ENCODE measurements around the gene FARS2. TPM values are rescaled to one million over a fixed set of nuclear protein-coding genes. Genes with fewer than 3 reads are reported as not detected.

The FARS2 gene
- total RNA-seq, 1 experiment from 2014 or later, result 13.8 TPM

DNA sequence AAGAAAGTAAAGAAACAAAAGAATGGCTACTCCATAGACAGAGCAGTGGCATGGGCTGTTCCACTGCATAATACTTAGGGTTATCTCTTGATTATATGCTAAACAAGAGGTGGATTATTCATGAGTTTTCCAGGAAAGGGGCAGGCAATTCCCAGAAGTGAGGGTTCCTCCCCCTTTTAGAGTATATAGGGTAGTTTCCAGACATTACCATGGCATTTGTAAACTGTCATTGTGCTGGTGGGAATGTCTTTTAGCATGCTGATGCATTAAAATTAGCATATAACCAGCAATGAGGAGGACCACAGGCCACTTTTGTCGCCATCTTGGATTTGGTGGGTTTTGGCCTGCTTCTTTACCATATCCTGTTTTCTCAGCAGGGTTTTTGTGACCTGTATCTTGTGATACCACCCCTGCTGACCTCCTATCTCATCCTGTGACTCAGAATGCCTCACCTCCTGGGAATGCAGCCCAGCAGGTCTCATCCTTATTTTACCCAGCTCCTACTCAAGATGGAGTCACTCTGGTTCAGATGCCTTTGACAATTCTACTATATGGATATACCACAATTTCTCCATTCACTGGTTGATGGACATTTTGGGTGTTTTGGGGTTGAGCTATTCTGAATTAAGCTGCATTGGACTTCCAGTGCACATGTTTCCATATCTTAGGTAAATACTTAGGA, 280.6 kb downstream of the FARS2 start:
- TF ChIP-seq EGR1 (IDR thresholded peaks at IDR 0.05; ENCODE audit: low read depth) (no peak), SRF (IDR thresholded peaks at IDR 0.05; ENCODE audit: low read depth) (peak; percentile 67), SIN3A (IDR thresholded peaks at IDR 0.05; ENCODE audit: low read depth) (0 out of 2 replicates have a peak, but pooled peaks have one; percentile 60), SP1 (IDR thresholded peaks at IDR 0.05; ENCODE audit: low read depth) (peak; percentile 87), FOSL1 (IDR thresholded peaks at IDR 0.05; ENCODE audit: low read depth) (peak; percentile 98), JUND (IDR thresholded peaks at IDR 0.05) (peak; percentile 91), YY1 (IDR thresholded peaks at IDR 0.05; ENCODE audit: extremely low read depth, insufficient replicate concordance, low read depth, low read length) (peak; percentile 77), RAD21 (IDR thresholded peaks at IDR 0.05; ENCODE audit: low read depth) (no peak; the same call in 1 of the 2 replicates), CBX3 (IDR thresholded peaks at IDR 0.05; ENCODE audit: low read depth) (peak; percentile 96), TCF7L2 (IDR thresholded peaks at IDR 0.05; ENCODE audit: borderline replicate concordance, extremely low read depth, insufficient read depth, insufficient read length) (no peak), POLR2AphosphoS5 (IDR thresholded peaks at IDR 0.05; ENCODE audit: low read depth, low read length) (peak; percentile 49; the same call in 1 of the 2 replicates)
- TF ChIP-seq, protein P1, sequence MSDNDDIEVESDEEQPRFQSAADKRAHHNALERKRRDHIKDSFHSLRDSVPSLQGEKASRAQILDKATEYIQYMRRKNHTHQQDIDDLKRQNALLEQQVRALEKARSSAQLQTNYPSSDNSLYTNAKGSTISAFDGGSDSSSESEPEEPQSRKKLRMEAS (IDR thresholded peaks at IDR 0.05), result peak; percentile 37; the same call in 1 of the 2 replicates
- H4K20me1 ChIP-seq (ENCODE audit: insufficient read depth), result no peaks in the 10 kb centered on the region
- POLR2A ChIA-PET, result no interaction called here
- intact Hi-C loops (cut with micrococcal nuclease), result no loop called here
- no peaks in the 10 kb centered on the region for H3K27me3 ChIP-seq (ENCODE audit: insufficient read depth, low read length)
- H3K4me2 ChIP-seq (ENCODE audit: low read length), result peak overlapping the region; percentile 79
- CTCF ChIA-PET, result no interaction called here
- H3K4me3 ChIP-seq (replicated peaks in 1 of 2; ENCODE audit: low read depth in 1 of 2, low read length in 2 of 2), result peak overlapping the region in 1 of 2 experiments; percentile 39; a peak in 2 of 4 replicates
- RAD21 ChIA-PET (ENCODE audit: low non-redundant PET in 1 of 2, low total read pairs in 2 of 2, uncharacterized antibody in 2 of 2, unreplicated experiment in 2 of 2), result no interaction called here
- DNase-seq (ENCODE audit: low read depth, low spot score) (peak; percentile 78), ATAC-seq (peak; percentile 92)
- no peak overlapping the region for H3K27ac ChIP-seq (ENCODE audit: low read depth, low read length)
- no peaks in the 10 kb centered on the region for H3K9me3 ChIP-seq (ENCODE audit: control insufficient read depth in 1 of 2, insufficient read depth in 1 of 2, low read depth in 1 of 2, low read length in 2 of 2)
- no peak overlapping the region for H2AFZ ChIP-seq (ENCODE audit: low read depth, low read length, poor library complexity, severe bottlenecking)
- H3K9ac ChIP-seq (ENCODE audit: low read length), result no peak overlapping the region
- no peaks in the 10 kb centered on the region for H3K9me2 ChIP-seq (ENCODE audit: insufficient read depth)
- H3K36me3 ChIP-seq (ENCODE audit: control insufficient read depth in 1 of 2, insufficient read depth in 2 of 2, low read length in 2 of 2), result no peaks in the 10 kb centered on the region
- no TSS peak for BruUV-seq (replicated peaks)
- H3K4me1 ChIP-seq (ENCODE audit: control insufficient read depth in 1 of 2, insufficient read depth in 2 of 2, low read length in 2 of 2), result peaks cover 10 to 28% of the 10 kb centered on the region in 2 experiments
- no peaks in the 10 kb centered on the region for H3K79me2 ChIP-seq (ENCODE audit: insufficient read depth, low read length)

Measured in HCT116 (cell line).